ENCODE data around the gene BPGM. TPM values are rescaled to one million over a fixed set of nuclear protein-coding genes. Genes with fewer than 3 reads are reported as not detected.

BPGM gene
- total and polyA plus RNA-seq, 2 experiments from 2014 or later = 16.9 TPM

- ATAC-seq (no peak), DNase-seq (ENCODE audit: low spot score) (no peak)
- 0 out of 2 replicates have a peak, but pooled peaks cover 3% of the 10 kb centered on the region for H3K9me2 ChIP-seq (ENCODE audit: insufficient read depth)
- no peak overlapping the region for H2AFZ ChIP-seq
- H3K36me3 ChIP-seq (ENCODE audit: insufficient read depth) = no peaks in the 10 kb centered on the region
- no peak overlapping the region for H3K4me3 ChIP-seq
- H3K4me3 Mint-ChIP-seq = no peak overlapping the region
- H3K9me3 Mint-ChIP-seq = no peaks in the 10 kb centered on the region
- H3K79me2 ChIP-seq (replicated peaks; ENCODE audit: insufficient read depth) = no peaks in the 10 kb centered on the region
- no peak overlapping the region for H3K27ac Mint-ChIP-seq
- H3K36me3 Mint-ChIP-seq (ENCODE audit: low read depth) = no peaks in the 10 kb centered on the region
- H4K20me1 ChIP-seq (replicated peaks; ENCODE audit: insufficient read depth) = no peaks in the 10 kb centered on the region
- no peaks in the 10 kb centered on the region for H3K27me3 Mint-ChIP-seq (ENCODE audit: insufficient read depth, low read depth, poor library complexity)
- H3K27ac ChIP-seq (ENCODE audit: low read depth) = no peak overlapping the region
- H3K4me1 ChIP-seq (ENCODE audit: insufficient read depth) = peaks cover 8% of the 10 kb centered on the region; the same call in 1 of the 2 replicates
- no peaks in the 10 kb centered on the region for H3K27me3 ChIP-seq (ENCODE audit: insufficient read depth)
- peaks cover 4% of the 10 kb centered on the region; the same call in 2 of the 3 replicates for H3K4me1 Mint-ChIP-seq
- no peak for TF ChIP-seq STAT1 (IDR thresholded peaks at IDR 0.05; ENCODE audit: unreplicated experiment)
- TF ChIP-seq CREB1 (CRISPR knock-in tag; IDR thresholded peaks at IDR 0.05; ENCODE audit: low read depth) = no peak
- TF ChIP-seq ZNF114 (CRISPR knock-in tag; IDR thresholded peaks at IDR 0.05) = no peak
- no peak for TF ChIP-seq ETS1 (IDR thresholded peaks at IDR 0.05)
- TF ChIP-seq CTCF (conservative IDR thresholded peaks at IDR 0.05; ENCODE audit: low read depth in 2 of 2) = no peak
- no peak for TF ChIP-seq POLR2AphosphoS5 (IDR thresholded peaks at IDR 0.05; ENCODE audit: low read depth)
- no peak for TF ChIP-seq EZH2 (IDR thresholded peaks at IDR 0.05; ENCODE audit: low read depth, unreplicated experiment)
- TF ChIP-seq REST (IDR thresholded peaks at IDR 0.05; ENCODE audit: unreplicated experiment) = no peak
- TF ChIP-seq JUNB (IDR thresholded peaks at IDR 0.05; ENCODE audit: unreplicated experiment) = no peak
- no peak for TF ChIP-seq EZH2phosphoT487 (IDR thresholded peaks at IDR 0.05; ENCODE audit: unreplicated experiment)
- TF ChIP-seq, protein P1, sequence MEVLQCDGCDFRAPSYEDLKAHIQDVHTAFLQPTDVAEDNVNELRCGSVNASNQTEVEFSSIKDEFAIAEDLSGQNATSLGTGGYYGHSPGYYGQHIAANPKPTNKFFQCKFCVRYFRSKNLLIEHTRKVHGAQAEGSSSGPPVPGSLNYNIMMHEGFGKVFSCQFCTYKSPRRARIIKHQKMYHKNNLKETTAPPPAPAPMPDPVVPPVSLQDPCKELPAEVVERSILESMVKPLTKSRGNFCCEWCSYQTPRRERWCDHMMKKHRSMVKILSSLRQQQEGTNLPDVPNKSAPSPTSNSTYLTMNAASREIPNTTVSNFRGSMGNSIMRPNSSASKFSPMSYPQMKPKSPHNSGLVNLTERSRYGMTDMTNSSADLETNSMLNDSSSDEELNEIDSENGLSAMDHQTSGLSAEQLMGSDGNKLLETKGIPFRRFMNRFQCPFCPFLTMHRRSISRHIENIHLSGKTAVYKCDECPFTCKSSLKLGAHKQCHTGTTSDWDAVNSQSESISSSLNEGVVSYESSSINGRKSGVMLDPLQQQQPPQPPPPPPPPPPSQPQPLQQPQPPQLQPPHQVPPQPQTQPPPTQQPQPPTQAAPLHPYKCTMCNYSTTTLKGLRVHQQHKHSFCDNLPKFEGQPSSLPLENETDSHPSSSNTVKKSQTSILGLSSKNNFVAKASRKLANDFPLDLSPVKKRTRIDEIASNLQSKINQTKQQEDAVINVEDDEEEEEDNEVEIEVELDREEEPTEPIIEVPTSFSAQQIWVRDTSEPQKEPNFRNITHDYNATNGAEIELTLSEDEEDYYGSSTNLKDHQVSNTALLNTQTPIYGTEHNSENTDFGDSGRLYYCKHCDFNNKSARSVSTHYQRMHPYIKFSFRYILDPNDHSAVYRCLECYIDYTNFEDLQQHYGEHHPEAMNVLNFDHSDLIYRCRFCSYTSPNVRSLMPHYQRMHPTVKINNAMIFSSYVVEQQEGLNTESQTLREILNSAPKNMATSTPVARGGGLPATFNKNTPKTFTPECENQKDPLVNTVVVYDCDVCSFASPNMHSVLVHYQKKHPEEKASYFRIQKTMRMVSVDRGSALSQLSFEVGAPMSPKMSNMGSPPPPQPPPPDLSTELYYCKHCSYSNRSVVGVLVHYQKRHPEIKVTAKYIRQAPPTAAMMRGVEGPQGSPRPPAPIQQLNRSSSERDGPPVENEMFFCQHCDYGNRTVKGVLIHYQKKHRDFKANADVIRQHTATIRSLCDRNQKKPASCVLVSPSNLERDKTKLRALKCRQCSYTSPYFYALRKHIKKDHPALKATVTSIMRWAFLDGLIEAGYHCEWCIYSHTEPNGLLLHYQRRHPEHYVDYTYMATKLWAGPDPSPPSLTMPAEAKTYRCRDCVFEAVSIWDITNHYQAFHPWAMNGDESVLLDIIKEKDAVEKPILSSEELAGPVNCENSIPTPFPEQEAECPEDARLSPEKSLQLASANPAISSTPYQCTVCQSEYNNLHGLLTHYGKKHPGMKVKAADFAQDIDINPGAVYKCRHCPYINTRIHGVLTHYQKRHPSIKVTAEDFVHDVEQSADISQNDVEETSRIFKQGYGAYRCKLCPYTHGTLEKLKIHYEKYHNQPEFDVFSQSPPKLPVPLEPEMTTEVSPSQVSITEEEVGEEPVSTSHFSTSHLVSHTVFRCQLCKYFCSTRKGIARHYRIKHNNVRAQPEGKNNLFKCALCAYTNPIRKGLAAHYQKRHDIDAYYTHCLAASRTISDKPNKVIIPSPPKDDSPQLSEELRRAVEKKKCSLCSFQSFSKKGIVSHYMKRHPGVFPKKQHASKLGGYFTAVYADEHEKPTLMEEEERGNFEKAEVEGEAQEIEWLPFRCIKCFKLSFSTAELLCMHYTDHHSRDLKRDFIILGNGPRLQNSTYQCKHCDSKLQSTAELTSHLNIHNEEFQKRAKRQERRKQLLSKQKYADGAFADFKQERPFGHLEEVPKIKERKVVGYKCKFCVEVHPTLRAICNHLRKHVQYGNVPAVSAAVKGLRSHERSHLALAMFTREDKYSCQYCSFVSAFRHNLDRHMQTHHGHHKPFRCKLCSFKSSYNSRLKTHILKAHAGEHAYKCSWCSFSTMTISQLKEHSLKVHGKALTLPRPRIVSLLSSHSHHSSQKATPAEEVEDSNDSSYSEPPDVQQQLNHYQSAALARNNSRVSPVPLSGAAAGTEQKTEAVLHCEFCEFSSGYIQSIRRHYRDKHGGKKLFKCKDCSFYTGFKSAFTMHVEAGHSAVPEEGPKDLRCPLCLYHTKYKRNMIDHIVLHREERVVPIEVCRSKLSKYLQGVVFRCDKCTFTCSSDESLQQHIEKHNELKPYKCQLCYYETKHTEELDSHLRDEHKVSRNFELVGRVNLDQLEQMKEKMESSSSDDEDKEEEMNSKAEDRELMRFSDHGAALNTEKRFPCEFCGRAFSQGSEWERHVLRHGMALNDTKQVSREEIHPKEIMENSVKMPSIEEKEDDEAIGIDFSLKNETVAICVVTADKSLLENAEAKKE (CRISPR knock-in tag; IDR thresholded peaks at IDR 0.05) = no peak
- TF ChIP-seq ZNF331 (CRISPR knock-in tag; IDR thresholded peaks at IDR 0.05; ENCODE audit: low read depth) = no peak
- no peak for TF ChIP-seq NANOG (IDR thresholded peaks at IDR 0.05; ENCODE audit: borderline replicate concordance)
- H3F3A ChIP-seq (replicated peaks; ENCODE audit: low read depth) = no peaks in the 10 kb centered on the region
- no peak overlapping the region for H3K4me2 ChIP-seq
Observed at GRCh38 chr7:134623193-134623592, 23.5 kb upstream of the BPGM start.
